ENCODE data around the gene SIX5.

DNA sequence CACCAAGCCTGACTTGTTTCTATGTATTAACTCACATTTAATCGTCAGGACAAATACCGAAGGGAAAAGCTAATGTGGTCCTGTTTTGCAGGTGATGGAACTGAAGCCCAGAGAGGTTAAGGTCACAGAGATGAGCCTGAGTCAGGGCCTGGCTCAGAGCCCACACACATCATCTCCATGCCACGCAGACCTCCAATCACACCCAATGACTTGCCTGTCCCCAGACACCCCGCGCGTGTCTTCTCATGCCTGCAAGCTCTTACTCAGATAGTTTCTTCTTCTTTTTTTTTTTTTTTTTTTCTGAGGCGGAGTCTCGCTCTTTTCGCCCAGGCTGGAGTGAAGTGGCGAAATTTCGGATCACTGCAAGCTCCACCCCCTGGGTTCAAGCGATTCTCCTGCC lies 16.4 kb downstream of the SIX5 start:
- TF ChIP-seq ZNF48 (tag by site-specific recombination; IDR thresholded peaks at IDR 0.05) (no peak), SP3 (tag by site-specific recombination; IDR thresholded peaks at IDR 0.05) (no peak), ZNF24 (tag by site-specific recombination; IDR thresholded peaks at IDR 0.05) (no peak), SCRT1 (tag by site-specific recombination; IDR thresholded peaks at IDR 0.05; ENCODE audit: borderline replicate concordance) (no peak)
